Loucy (cell line): ENCODE measurements around the gene FAM117B.

Experiments used
- CTCF ChIP-seq: fragments of 200-600 bp; sonication (generic); conservative IDR thresholded peaks from 2 replicates; pipeline ENCODE4 v1.5.1; 2014; ENCODE audit warnings: mild to moderate bottlenecking, antibody characterized with exemption, low read length
- EZH2phosphoT487 ChIP-seq: fragments of 200-600 bp; IDR thresholded peaks from 2 replicates; pipeline ENCODE4 v1.6.1; 2018; ENCODE audit warnings: antibody characterized with exemption, mild to moderate bottlenecking, moderate library complexity, borderline replicate concordance

GRCh38 chr2:202808754-202809153, 174.0 kb downstream of the FAM117B start:
- TF ChIP-seq CTCF (no peak), EZH2phosphoT487 (no peak)
